Neuronal stem cell (in vitro differentiated cells): ENCODE results near the gene BLOC1S5.

ENCODE experiments used
- DNase-seq: peaks from one replicate; pipeline ENCODE4 v3.0.0-alpha.2; 2013; ENCODE audit warnings: low spot score
- H2AFZ ChIP-seq: one replicate; pipeline ENCODE4 v1.6.1; 2013; ENCODE audit warnings: mild to moderate bottlenecking, low read length, inconsistent platforms
- H2AK5ac ChIP-seq: 2 replicates; pipeline ENCODE4 v1.6.1; 2013; ENCODE audit warnings: low read depth, mild to moderate bottlenecking, inconsistent platforms, low read length, moderate library complexity, mixed read lengths
- H2BK120ac ChIP-seq: 2 replicates; pipeline ENCODE4 v1.6.1; 2013; ENCODE audit warnings: low read depth, mild to moderate bottlenecking, inconsistent platforms, low read length, moderate library complexity, mixed read lengths
- H2BK12ac ChIP-seq: one replicate; pipeline ENCODE4 v1.6.1; 2013; ENCODE audit warnings: low read length, inconsistent platforms
- H2BK15ac ChIP-seq: 2 replicates; pipeline ENCODE4 v1.6.1; 2013; ENCODE audit warnings: mild to moderate bottlenecking, low read length, inconsistent platforms, mixed read lengths
- H2BK5ac ChIP-seq: one replicate; pipeline ENCODE4 v1.6.1; 2013; ENCODE audit warnings: inconsistent platforms, mild to moderate bottlenecking, low read length, moderate library complexity
- H3K14ac ChIP-seq: one replicate; pipeline ENCODE4 v1.6.1; 2013; ENCODE audit warnings: low read length, inconsistent platforms
- H3K18ac ChIP-seq: 2 replicates; pipeline ENCODE4 v1.6.1; 2013; ENCODE audit warnings: low read length, inconsistent platforms
- H3K23ac ChIP-seq: 2 replicates; pipeline ENCODE4 v1.6.1; 2013; ENCODE audit warnings: low read depth, mild to moderate bottlenecking, mixed read lengths, low read length, inconsistent platforms; ENCODE audit not compliant: poor library complexity
- H3K27ac ChIP-seq: replicated peaks from 3 replicates; pipeline ENCODE4 v1.5.1; 2013; ENCODE audit warnings: low read length, inconsistent platforms
- H3K27me3 ChIP-seq, 3 experiments: 2 replicates each; pipeline ENCODE4 v1.6.1; 2013; ENCODE audit warnings: low read length in 3 of 3, mild to moderate bottlenecking in 2 of 3, inconsistent platforms in 1 of 3, low read depth in 1 of 3, mixed read lengths in 1 of 3, moderate library complexity in 1 of 3; ENCODE audit not compliant: control insufficient read depth in 3 of 3, insufficient read depth in 3 of 3
- H3K36me3 ChIP-seq, 2 donors: replicated peaks in 1 of 2; 2 replicates each; pipeline ENCODE4 v1.6.1; 2013; ENCODE audit warnings: low read length in 2 of 2; ENCODE audit not compliant: control insufficient read depth in 2 of 2, insufficient read depth in 2 of 2
- H3K4ac ChIP-seq: 2 replicates; pipeline ENCODE4 v1.6.1; 2013; ENCODE audit warnings: inconsistent platforms, mild to moderate bottlenecking, low read length, moderate library complexity
- H3K4me1 ChIP-seq, 2 donors: 1 replicate in 1 of 2; 2 replicates in 1 of 2; pipeline ENCODE4 v1.6.1; 2013; ENCODE audit warnings: low read length in 2 of 2, low read depth in 1 of 2; ENCODE audit not compliant: control insufficient read depth in 2 of 2, insufficient read depth in 1 of 2
- H3K4me2 ChIP-seq: one replicate; pipeline ENCODE4 v1.6.1; 2013; ENCODE audit warnings: mild to moderate bottlenecking, low read length, inconsistent platforms; ENCODE audit not compliant: insufficient read depth, poor library complexity, severe bottlenecking
- H3K4me3 ChIP-seq, 2 donors: 2 replicates each; pipeline ENCODE4 v1.5.1; 2013; ENCODE audit warnings: low read length in 2 of 2, mild to moderate bottlenecking in 2 of 2, inconsistent platforms in 1 of 2, moderate library complexity in 1 of 2
- H3K79me1 ChIP-seq: one replicate; pipeline ENCODE4 v1.6.1; 2013; ENCODE audit warnings: low read depth, mild to moderate bottlenecking, inconsistent platforms, low read length, moderate library complexity
- H3K9ac ChIP-seq: one replicate; pipeline ENCODE4 v1.6.1; 2013; ENCODE audit warnings: mild to moderate bottlenecking, low read depth, low read length, inconsistent platforms; ENCODE audit not compliant: poor library complexity
- H3K9me3 ChIP-seq, 2 donors: replicated peaks in 1 of 2; 2 replicates each; pipeline versions ENCODE3 to v1.6.1; 2013; ENCODE audit warnings: low read length in 2 of 2, mild to moderate bottlenecking in 2 of 2, inconsistent platforms in 1 of 2, low read depth in 1 of 2, mixed read lengths in 1 of 2, moderate library complexity in 1 of 2; ENCODE audit not compliant: control insufficient read depth in 2 of 2, insufficient read depth in 1 of 2
- H4K8ac ChIP-seq: one replicate; pipeline ENCODE4 v1.6.1; 2013; ENCODE audit warnings: low read depth, mild to moderate bottlenecking, inconsistent platforms, low read length, moderate library complexity
- H4K91ac ChIP-seq: one replicate; pipeline ENCODE4 v1.6.1; 2013; ENCODE audit warnings: low read length, low read depth, mild to moderate bottlenecking, inconsistent platforms; ENCODE audit not compliant: poor library complexity
- WGBS, 2 donors: extraction: QIAGEN DNeasy Blood & Tissue Kit; methylation state at CpG; one replicate each; pipeline ENCODE4 v1.1.7; 2013; ENCODE audit warnings: missing lambda C conversion rate in 2 of 2, mixed read lengths in 1 of 2; ENCODE audit not compliant: insufficient read length in 2 of 2, insufficient replicate concordance in 1 of 2; ENCODE audit errors: extremely low coverage in 2 of 2; 5-methylcytosine and 5-hydroxymethylcytosine counted together

The BLOC1S5 gene

GRCh38 chr6:8073758-8074157, 9.6 kb upstream of the BLOC1S5 start:
- no CpG with 5 or more reads among the region's 3 CpGs for WGBS, 2 donors
- H2BK12ac ChIP-seq = no peak overlapping the region
- DNase-seq = no peak
- no peaks in the 10 kb centered on the region for H3K79me1 ChIP-seq
- H3K4me1 ChIP-seq = peaks cover 0 to 2% of the 10 kb centered on the region in 2 donors
- H2BK15ac ChIP-seq = no peak overlapping the region
- no peak overlapping the region for H2BK120ac ChIP-seq
- no peaks in the 10 kb centered on the region for H3K27me3 ChIP-seq
- H4K8ac ChIP-seq = no peak overlapping the region
- no peak overlapping the region for H3K4me2 ChIP-seq
- H3K4ac ChIP-seq = no peak overlapping the region
- H3K14ac ChIP-seq = no peak overlapping the region
- H2AK5ac ChIP-seq = no peak overlapping the region
- no peak overlapping the region for H3K9ac ChIP-seq
- H2AFZ ChIP-seq = no peak overlapping the region
- H3K27ac ChIP-seq = no peak overlapping the region
- no peak overlapping the region for H4K91ac ChIP-seq
- H3K18ac ChIP-seq = no peak overlapping the region
- H2BK5ac ChIP-seq = no peak overlapping the region
- peaks cover 2 to 5% of the 10 kb centered on the region in 2 donors for H3K36me3 ChIP-seq
- peaks cover 0 to 5% of the 10 kb centered on the region in 2 donors for H3K9me3 ChIP-seq
- H3K4me3 ChIP-seq = no peak overlapping the region
- H3K23ac ChIP-seq = no peak overlapping the region

DNA sequence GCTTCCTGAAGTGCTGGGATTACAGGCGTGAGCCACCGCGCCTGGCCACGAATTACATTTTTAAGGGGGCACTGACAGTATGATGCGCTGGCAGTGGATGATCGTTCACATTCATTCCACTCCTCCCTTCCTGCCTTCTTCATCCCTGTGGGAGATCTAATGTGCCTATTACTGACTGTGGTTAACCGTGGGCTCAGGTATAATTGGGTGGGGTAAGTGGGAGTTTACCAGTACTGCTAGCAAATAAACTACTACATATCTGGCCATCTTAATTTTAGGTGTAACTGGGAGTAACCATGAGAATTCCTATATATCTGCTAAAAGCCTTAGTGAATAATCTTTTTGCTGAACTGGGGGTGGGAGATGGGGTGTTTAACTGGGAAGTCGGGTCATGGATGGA, 6.5 kb upstream of the BLOC1S5 start:
- Histone ChIP-seq H4K91ac (no peak overlapping the region), H3K9ac (no peak overlapping the region)
- no CpG with 5 or more reads among the region's 8 CpGs for WGBS, 2 donors

DNA sequence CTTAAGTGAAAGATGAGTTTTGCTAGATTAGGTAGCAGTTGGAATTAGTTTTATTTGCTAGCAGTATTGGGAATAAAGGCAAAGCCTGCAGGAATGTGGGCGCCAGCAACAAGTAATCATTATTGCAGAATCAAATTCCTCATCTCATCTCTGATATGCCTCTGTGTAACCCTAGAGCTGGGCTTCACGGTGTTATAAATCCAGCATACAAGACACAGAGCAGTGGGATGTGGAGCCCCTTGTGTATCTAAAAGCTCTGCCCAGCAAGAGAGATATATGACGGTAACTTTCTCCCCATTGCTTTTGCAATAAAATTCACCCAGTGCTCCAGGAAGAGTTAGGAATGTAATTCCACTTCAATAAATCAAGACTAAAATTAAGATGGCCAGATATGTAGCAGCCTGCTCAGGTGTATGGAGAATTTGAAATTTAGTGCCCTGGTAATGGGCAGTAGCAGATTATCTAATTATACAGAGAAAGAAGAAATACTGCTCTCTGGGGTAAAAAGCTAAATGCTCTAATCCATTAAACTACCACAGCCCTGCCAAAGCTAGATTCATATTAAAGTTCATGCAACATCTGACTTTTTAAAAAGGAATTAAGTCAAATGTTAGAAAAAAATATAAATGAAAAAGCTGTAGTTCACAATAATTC, 5.6 kb upstream of the BLOC1S5 start:
- H3K27me3 ChIP-seq = no peaks in the 10 kb centered on the region
- no peak overlapping the region for H2BK120ac ChIP-seq
- WGBS, 2 donors = no CpG with 5 or more reads among the region's 3 CpGs
- no peak overlapping the region for H2AFZ ChIP-seq
- no peak for DNase-seq
- H3K23ac ChIP-seq = no peak overlapping the region
- no peak overlapping the region for H3K4ac ChIP-seq
- H3K14ac ChIP-seq = no peak overlapping the region
- H2BK5ac ChIP-seq = no peak overlapping the region
- H3K4me2 ChIP-seq = no peak overlapping the region
- no peak overlapping the region for H3K18ac ChIP-seq
- H3K36me3 ChIP-seq = no peaks in the 10 kb centered on the region
- H2BK12ac ChIP-seq = no peak overlapping the region
- H2AK5ac ChIP-seq = no peak overlapping the region
- no peaks in the 10 kb centered on the region for H3K9me3 ChIP-seq
- no peak overlapping the region for H4K91ac ChIP-seq
- no peak overlapping the region for H3K27ac ChIP-seq
- H3K9ac ChIP-seq = no peak overlapping the region
- H3K4me3 ChIP-seq = no peak overlapping the region
- H3K79me1 ChIP-seq = no peaks in the 10 kb centered on the region
- H4K8ac ChIP-seq = no peak overlapping the region
- no peak overlapping the region for H2BK15ac ChIP-seq
- H3K4me1 ChIP-seq = peaks cover 0 to 2% of the 10 kb centered on the region in 2 donors

More for the DNA sequence above, 6.5 kb upstream of the BLOC1S5 start:
- no peak overlapping the region for H3K4me2 ChIP-seq
- H2BK15ac ChIP-seq = no peak overlapping the region
- no peak overlapping the region for H3K4ac ChIP-seq
- no peak for DNase-seq
- no peak overlapping the region for H3K14ac ChIP-seq
- no peak overlapping the region for H3K18ac ChIP-seq
- no peaks in the 10 kb centered on the region for H3K9me3 ChIP-seq
- no peak overlapping the region for H3K23ac ChIP-seq
- no peak overlapping the region for H3K4me3 ChIP-seq
- peaks cover 0 to 2% of the 10 kb centered on the region in 2 donors for H3K4me1 ChIP-seq
- no peak overlapping the region for H2AFZ ChIP-seq
- no peaks in the 10 kb centered on the region for H3K79me1 ChIP-seq
- H4K8ac ChIP-seq = no peak overlapping the region
- no peak overlapping the region for H2BK5ac ChIP-seq
- H3K27me3 ChIP-seq = no peaks in the 10 kb centered on the region
- no peaks in the 10 kb centered on the region for H3K36me3 ChIP-seq
- H2BK12ac ChIP-seq = no peak overlapping the region
- H3K27ac ChIP-seq = no peak overlapping the region
- H2BK120ac ChIP-seq = no peak overlapping the region
- no peak overlapping the region for H2AK5ac ChIP-seq

DNA sequence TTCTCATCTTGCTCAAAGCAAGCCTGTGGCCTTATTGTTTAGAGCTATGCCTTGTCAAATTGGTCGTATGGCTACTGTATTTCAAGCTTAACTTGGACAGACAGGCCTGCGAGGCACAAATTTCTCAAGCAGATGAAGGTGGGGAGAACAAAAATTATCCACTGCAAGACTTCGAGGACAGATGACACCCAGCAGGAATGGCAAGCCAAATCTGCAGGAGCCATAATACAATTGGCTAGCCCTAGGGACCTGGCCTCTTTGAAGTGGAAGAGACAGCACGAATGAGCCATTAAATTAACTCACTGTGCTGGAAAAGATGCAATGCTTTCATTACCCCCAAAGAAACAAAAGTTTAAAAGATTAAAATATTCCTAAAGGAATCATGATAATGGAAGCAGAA, 5.0 kb upstream of the BLOC1S5 start:
- no peak overlapping the region for H2AFZ ChIP-seq
- WGBS, 2 donors = no CpG with 5 or more reads among the region's 4 CpGs

More for the DNA sequence above, 5.0 kb upstream of the BLOC1S5 start:
- Histone ChIP-seq H2BK15ac (no peak overlapping the region), H3K4ac (no peak overlapping the region), H3K23ac (no peak overlapping the region), H3K4me3 (no peak overlapping the region), H3K9ac (no peak overlapping the region), H2BK120ac (no peak overlapping the region), H3K14ac (no peak overlapping the region), H4K8ac (no peak overlapping the region), H3K4me2 (no peak overlapping the region), H3K79me1 (no peaks in the 10 kb centered on the region), H3K36me3 (no peaks in the 10 kb centered on the region), H3K27me3 (no peaks in the 10 kb centered on the region), H3K4me1 (peaks cover 0 to 2% of the 10 kb centered on the region in 2 donors), H3K27ac (no peak overlapping the region), H3K18ac (no peak overlapping the region), H3K9me3 (no peaks in the 10 kb centered on the region), H2AK5ac (no peak overlapping the region), H4K91ac (no peak overlapping the region), H2BK12ac (no peak overlapping the region), H2BK5ac (no peak overlapping the region)
- DNase-seq = no peak
